LNCaP clone FGC (cell line): ENCODE measurements around the gene YDJC.
"Not testable (repeated sequence)": the region's sequence is repeated elsewhere in the genome, so short reads cannot be mapped to it uniquely, and the experiment has no call there.

Experiments
- DNase-seq: peaks from one replicate; pipeline ENCODE4 v3.0.0-alpha.2; 2011; ENCODE audit warnings: low read depth
- H3K4me3 ChIP-seq: 2 replicates; pipeline ENCODE4 v1.5.1; 2011; ENCODE audit warnings: mild to moderate bottlenecking, low read depth, low read length, control low read depth
- TF ChIP-seq, protein P1 (sequence below): IDR thresholded peaks from 2 replicates; pipeline ENCODE4 v1.5.1; 2012; ENCODE audit warnings: mild to moderate bottlenecking; ENCODE audit not compliant: control insufficient read depth, insufficient read depth; ENCODE audit errors: extremely low read depth

YDJC gene, protein sequence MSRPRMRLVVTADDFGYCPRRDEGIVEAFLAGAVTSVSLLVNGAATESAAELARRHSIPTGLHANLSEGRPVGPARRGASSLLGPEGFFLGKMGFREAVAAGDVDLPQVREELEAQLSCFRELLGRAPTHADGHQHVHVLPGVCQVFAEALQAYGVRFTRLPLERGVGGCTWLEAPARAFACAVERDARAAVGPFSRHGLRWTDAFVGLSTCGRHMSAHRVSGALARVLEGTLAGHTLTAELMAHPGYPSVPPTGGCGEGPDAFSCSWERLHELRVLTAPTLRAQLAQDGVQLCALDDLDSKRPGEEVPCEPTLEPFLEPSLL

GRCh38 chr22:21629255-21630149 is at the start of gene YDJC:
TSS of gene YDJC (minus strand) at chr22:21630022. CDS start at chr22:21630014, 8 bp downstream.
- peak within 1 kb of the TSS; percentile 97 for H3K4me3 ChIP-seq
- DNase-seq: peak; percentile 86
- TF ChIP-seq, protein P1, sequence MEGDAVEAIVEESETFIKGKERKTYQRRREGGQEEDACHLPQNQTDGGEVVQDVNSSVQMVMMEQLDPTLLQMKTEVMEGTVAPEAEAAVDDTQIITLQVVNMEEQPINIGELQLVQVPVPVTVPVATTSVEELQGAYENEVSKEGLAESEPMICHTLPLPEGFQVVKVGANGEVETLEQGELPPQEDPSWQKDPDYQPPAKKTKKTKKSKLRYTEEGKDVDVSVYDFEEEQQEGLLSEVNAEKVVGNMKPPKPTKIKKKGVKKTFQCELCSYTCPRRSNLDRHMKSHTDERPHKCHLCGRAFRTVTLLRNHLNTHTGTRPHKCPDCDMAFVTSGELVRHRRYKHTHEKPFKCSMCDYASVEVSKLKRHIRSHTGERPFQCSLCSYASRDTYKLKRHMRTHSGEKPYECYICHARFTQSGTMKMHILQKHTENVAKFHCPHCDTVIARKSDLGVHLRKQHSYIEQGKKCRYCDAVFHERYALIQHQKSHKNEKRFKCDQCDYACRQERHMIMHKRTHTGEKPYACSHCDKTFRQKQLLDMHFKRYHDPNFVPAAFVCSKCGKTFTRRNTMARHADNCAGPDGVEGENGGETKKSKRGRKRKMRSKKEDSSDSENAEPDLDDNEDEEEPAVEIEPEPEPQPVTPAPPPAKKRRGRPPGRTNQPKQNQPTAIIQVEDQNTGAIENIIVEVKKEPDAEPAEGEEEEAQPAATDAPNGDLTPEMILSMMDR: peak; percentile 88

DNA sequence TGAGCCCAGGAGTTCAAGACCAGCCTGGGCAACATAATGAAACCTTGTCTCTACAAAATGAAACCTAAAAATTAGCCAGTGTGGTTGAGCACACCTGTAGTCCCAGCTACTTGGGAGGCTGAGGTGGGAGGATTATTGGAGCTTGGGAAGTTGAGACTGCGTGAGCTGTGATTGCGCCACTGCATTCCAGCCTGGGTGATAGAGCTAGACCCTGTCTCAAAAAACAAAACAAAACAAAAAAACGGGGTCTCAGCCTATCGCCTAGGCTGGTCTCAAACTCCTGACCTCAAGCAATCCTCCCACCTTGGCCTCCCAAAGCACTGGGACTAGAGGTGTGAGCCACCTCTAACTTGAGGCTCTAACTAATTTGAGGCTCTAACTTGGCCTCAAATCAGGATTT is 49.6 kb upstream of the YDJC start:
- H3K4me3 ChIP-seq: no peak overlapping the region
- DNase-seq: no peak
- TF ChIP-seq, protein P1: no peak

DNA sequence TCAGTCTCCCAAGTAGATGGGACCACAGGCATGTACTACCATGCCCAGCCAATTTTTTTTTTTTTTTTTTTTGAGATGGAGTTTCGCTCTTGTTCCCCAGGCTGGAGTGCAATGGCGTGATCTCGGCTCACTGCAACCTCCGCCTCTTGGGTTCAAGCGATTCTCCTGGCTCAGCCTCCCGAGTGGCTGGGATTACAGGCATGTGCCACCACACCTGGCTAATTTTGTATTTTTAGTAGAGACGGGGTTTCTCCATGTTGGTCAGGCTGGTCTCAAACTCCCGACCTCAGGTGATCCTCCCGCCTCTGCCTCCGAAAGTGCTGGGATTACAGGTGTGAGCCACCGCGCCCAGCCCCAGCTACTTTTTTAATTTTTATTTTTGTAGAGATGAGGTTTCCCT is 49.0 kb upstream of the YDJC start:
- DNase-seq, H3K4me3 ChIP-seq: not testable (repeated sequence)

DNA sequence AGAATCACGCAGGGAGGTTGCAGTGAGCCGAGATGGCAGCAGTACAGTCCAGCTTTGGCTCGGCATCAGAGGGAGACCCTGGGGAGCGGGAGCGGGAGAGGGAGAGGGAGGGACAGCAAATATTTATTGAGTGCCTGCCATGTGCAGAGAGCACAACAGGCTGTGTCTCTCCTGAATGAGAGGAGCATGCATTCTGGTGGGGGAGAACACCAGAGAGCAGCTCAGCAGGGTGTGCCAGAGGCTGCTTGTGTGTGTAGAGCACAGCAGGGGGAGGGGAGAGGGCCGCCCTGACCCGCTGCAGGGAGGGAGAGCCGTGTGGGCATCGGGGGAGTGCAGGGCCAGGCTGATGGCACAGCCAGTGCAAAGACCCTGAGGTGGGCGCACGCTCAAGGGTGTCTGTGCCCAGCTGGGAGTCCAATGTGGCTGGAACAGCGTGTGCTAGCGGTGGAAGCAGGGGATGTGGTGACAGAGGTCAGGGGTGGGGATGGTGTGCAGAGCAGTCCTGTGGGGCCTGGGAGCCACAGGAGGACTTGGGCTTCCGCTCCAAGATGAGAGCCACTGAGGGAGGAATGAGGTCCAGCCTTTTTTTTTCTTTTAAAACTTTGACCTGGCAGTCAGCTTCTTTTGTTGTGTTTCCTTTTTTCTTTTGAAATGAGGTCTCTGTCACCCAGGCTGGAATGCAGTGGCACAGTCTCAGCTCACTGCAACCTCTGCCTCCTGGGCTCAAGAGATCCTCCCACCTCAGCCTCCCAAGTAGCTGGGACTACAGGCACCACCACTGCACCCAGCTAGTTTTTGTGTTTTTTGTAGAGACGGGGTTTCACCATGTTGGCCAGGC is 48.0 kb upstream of the YDJC start:
- no peak overlapping the region for H3K4me3 ChIP-seq
- TF ChIP-seq, protein P1: no peak
- DNase-seq: no peak

- DNase-seq: no peak
- TF ChIP-seq, protein P1: no peak
Observed at GRCh38 chr22:21674638-21675245, 44.9 kb upstream of the YDJC start.

GRCh38 chr22:21673534-21674321 is 43.9 kb upstream of the YDJC start:
- no peak overlapping the region for H3K4me3 ChIP-seq
- TF ChIP-seq, protein P1: no peak

More at GRCh38 chr22:21674638-21675245, 44.9 kb upstream of the YDJC start:
- no peak overlapping the region for H3K4me3 ChIP-seq

More at GRCh38 chr22:21673534-21674321, 43.9 kb upstream of the YDJC start:
- DNase-seq: no peak
